Measurements from ENCODE around the gene VAMP5. TPM values are rescaled to one million over a fixed set of nuclear protein-coding genes. Genes with fewer than 3 reads are reported as not detected.

Gene VAMP5
- total and polyA plus RNA-seq, 2 donors (not counting 1 experiment from before 2014, with no cell fraction given) = 16.9 to 28.6 TPM

GRCh38 chr2:85605406-85606115 is 21.3 kb downstream of the VAMP5 start:
- TF ChIP-seq, protein P1, sequence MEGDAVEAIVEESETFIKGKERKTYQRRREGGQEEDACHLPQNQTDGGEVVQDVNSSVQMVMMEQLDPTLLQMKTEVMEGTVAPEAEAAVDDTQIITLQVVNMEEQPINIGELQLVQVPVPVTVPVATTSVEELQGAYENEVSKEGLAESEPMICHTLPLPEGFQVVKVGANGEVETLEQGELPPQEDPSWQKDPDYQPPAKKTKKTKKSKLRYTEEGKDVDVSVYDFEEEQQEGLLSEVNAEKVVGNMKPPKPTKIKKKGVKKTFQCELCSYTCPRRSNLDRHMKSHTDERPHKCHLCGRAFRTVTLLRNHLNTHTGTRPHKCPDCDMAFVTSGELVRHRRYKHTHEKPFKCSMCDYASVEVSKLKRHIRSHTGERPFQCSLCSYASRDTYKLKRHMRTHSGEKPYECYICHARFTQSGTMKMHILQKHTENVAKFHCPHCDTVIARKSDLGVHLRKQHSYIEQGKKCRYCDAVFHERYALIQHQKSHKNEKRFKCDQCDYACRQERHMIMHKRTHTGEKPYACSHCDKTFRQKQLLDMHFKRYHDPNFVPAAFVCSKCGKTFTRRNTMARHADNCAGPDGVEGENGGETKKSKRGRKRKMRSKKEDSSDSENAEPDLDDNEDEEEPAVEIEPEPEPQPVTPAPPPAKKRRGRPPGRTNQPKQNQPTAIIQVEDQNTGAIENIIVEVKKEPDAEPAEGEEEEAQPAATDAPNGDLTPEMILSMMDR (IDR thresholded peaks at IDR 0.05) = no peak
- TF ChIP-seq EZH2 (IDR thresholded peaks at IDR 0.05; ENCODE audit: borderline replicate concordance, insufficient read depth, low read depth, low read length, poor library complexity, severe bottlenecking) = no peak
- 92% methylated on average over 2 of the region's 4 CpGs for WGBS (ENCODE audit: insufficient coverage)
- Histone ChIP-seq H3K9ac (ENCODE audit: low read length) (no peak overlapping the region), H3K4me2 (replicated peaks; ENCODE audit: low read depth, low read length, poor library complexity, severe bottlenecking) (no peak overlapping the region), H4K20me1 (ENCODE audit: control insufficient read depth, insufficient read depth, low read length, poor library complexity, severe bottlenecking) (peaks cover 34% of the 10 kb centered on the region), H3K79me2 (ENCODE audit: control insufficient read depth, insufficient read depth, low read length) (peaks cover 23% of the 10 kb centered on the region), H3K27me3 (replicated peaks in 1 of 4; ENCODE audit: control extremely low read depth in 1 of 4, control insufficient read depth in 3 of 4, insufficient read depth in 4 of 4, low read length in 3 of 4) (no peaks in the 10 kb centered on the region), H3K27ac (ENCODE audit: low read length in 2 of 2) (no peak overlapping the region), H3K9me3 (ENCODE audit: control extremely low read depth in 1 of 3, control insufficient read depth in 2 of 3, insufficient read depth in 1 of 3, low read length in 2 of 3) (no peaks in the 10 kb centered on the region), H3K4me1 (ENCODE audit: control insufficient read depth in 2 of 2, insufficient read depth in 2 of 2, low read length in 2 of 2) (peaks cover 22 to 29% of the 10 kb centered on the region in 2 donors), H3K4me3 (ENCODE audit: control extremely low read depth in 1 of 5, extremely low read depth in 1 of 5, insufficient read depth in 1 of 5, low read depth in 2 of 5, low read length in 4 of 5) (no peak overlapping the region), H2AFZ (ENCODE audit: insufficient read depth, low read depth, low read length, poor library complexity, severe bottlenecking) (no peak overlapping the region), H3K36me3 (replicated peaks in 1 of 2; ENCODE audit: control extremely low read depth in 1 of 2, control insufficient read depth in 1 of 2, extremely low read depth in 1 of 2, insufficient read depth in 2 of 2, low read length in 1 of 2) (peaks cover 0 to 28% of the 10 kb centered on the region in 2 experiments)
- intact Hi-C loops (cut with micrococcal nuclease) = no loop called here
- no peak overlapping the region for H3K4me3 Mint-ChIP-seq
- no peaks in the 10 kb centered on the region for H3K9me3 Mint-ChIP-seq (ENCODE audit: insufficient read depth)
- ChIA-PET CTCF (interaction anchor here (1.0 kb wide), 1 partner anchor 32 kb away, joined by 4 read pairs; no protein-coding TSS in a partner anchor), POLR2A (interaction anchor here (1.1 kb wide), 1 partner anchor 11 kb away, joined by 5 read pairs; the partner anchor contains the start of gene USP39)
- no peak overlapping the region for H3K27ac Mint-ChIP-seq
- H3K27me3 Mint-ChIP-seq = no peaks in the 10 kb centered on the region
- H3K4me1 Mint-ChIP-seq = peaks cover 49% of the 10 kb centered on the region
- no peak for DNase-seq
- no peak for ATAC-seq (ENCODE audit: low read depth)

GRCh38 chr2:85606116-85606455 is 21.9 kb downstream of the VAMP5 start:
- Histone ChIP-seq H3K9me3 (ENCODE audit: control extremely low read depth in 1 of 3, control insufficient read depth in 2 of 3, insufficient read depth in 1 of 3, low read length in 2 of 3) (no peaks in the 10 kb centered on the region), H3K79me2 (ENCODE audit: control insufficient read depth, insufficient read depth, low read length) (peaks cover 26% of the 10 kb centered on the region), H2AFZ (ENCODE audit: insufficient read depth, low read depth, low read length, poor library complexity, severe bottlenecking) (no peak overlapping the region), H3K27me3 (replicated peaks in 1 of 4; ENCODE audit: control extremely low read depth in 1 of 4, control insufficient read depth in 3 of 4, insufficient read depth in 4 of 4, low read length in 3 of 4) (no peaks in the 10 kb centered on the region), H3K4me2 (replicated peaks; ENCODE audit: low read depth, low read length, poor library complexity, severe bottlenecking) (no peak overlapping the region), H3K4me1 (ENCODE audit: control insufficient read depth in 2 of 2, insufficient read depth in 2 of 2, low read length in 2 of 2) (peaks cover 22 to 32% of the 10 kb centered on the region in 2 donors), H3K4me3 (ENCODE audit: control extremely low read depth in 1 of 5, extremely low read depth in 1 of 5, insufficient read depth in 1 of 5, low read depth in 2 of 5, low read length in 4 of 5) (no peak overlapping the region), H3K36me3 (replicated peaks in 1 of 2; ENCODE audit: control extremely low read depth in 1 of 2, control insufficient read depth in 1 of 2, extremely low read depth in 1 of 2, insufficient read depth in 2 of 2, low read length in 1 of 2) (peaks cover 0 to 28% of the 10 kb centered on the region in 2 experiments), H4K20me1 (ENCODE audit: control insufficient read depth, insufficient read depth, low read length, poor library complexity, severe bottlenecking) (peaks cover 34% of the 10 kb centered on the region), H3K9ac (ENCODE audit: low read length) (no peak overlapping the region), H3K27ac (ENCODE audit: low read length in 2 of 2) (no peak overlapping the region)
- intact Hi-C loops (cut with micrococcal nuclease) = no loop called here
- peaks cover 49% of the 10 kb centered on the region for H3K4me1 Mint-ChIP-seq
- no peak overlapping the region for H3K4me3 Mint-ChIP-seq
- WGBS (ENCODE audit: insufficient coverage) = 97% methylated on average over 6 of the region's 7 CpGs
- ChIA-PET POLR2A (interaction anchor here (0.7 to 1.1 kb wide), 2 partner anchors 10 to 134 kb away, joined by 4 to 5 read pairs; partner anchors contain the start of gene USP39), CTCF (no interaction called here)
- no peak overlapping the region for H3K27ac Mint-ChIP-seq
- H3K27me3 Mint-ChIP-seq = no peaks in the 10 kb centered on the region
- TF ChIP-seq, protein P1 (IDR thresholded peaks at IDR 0.05) = no peak
- no peak for TF ChIP-seq EZH2 (IDR thresholded peaks at IDR 0.05; ENCODE audit: borderline replicate concordance, insufficient read depth, low read depth, low read length, poor library complexity, severe bottlenecking)
- no peak for ATAC-seq (ENCODE audit: low read depth)
- no peak for DNase-seq
- H3K9me3 Mint-ChIP-seq (ENCODE audit: insufficient read depth) = no peaks in the 10 kb centered on the region

Data from B cell (primary cell).